HG02973 (cell line): Measurements from ENCODE around the gene KIF21B.

ENCODE experiments used
- ATAC-seq: cut with Tn5 transposase; IDR thresholded peaks from one replicate; pipeline ENCODE4 v1.9.1; 2021; ENCODE audit warnings: moderate library complexity; ENCODE audit not compliant: unreplicated experiment

Gene KIF21B

DNA sequence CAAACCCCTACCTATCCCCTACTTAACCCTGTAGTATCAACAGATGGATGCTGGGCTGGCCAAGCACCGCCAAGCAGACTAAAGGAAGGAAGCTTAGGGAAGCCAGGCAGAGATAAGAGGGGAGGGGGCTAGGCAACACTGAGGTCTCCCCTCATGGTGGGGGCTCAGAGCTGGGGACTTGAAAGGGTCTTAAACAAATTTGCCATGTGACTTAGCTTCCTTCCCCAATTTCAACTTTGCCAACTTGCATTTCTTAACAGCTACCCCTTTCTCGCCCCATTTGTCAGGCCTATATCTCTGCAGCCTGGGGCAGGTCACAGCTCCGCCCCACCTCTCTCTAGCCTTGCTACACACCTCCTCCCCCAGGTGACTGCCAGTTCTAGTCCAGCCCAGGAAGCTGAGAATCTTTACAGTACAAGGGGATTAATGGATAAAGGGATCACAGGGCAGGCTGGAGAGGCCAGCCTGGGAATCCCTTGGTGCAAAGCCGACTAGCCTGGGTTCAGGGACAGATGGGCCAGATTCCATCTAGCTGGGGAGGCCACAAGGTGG is 3.4 kb downstream of the KIF21B start:
- ATAC-seq = no peak

DNA sequence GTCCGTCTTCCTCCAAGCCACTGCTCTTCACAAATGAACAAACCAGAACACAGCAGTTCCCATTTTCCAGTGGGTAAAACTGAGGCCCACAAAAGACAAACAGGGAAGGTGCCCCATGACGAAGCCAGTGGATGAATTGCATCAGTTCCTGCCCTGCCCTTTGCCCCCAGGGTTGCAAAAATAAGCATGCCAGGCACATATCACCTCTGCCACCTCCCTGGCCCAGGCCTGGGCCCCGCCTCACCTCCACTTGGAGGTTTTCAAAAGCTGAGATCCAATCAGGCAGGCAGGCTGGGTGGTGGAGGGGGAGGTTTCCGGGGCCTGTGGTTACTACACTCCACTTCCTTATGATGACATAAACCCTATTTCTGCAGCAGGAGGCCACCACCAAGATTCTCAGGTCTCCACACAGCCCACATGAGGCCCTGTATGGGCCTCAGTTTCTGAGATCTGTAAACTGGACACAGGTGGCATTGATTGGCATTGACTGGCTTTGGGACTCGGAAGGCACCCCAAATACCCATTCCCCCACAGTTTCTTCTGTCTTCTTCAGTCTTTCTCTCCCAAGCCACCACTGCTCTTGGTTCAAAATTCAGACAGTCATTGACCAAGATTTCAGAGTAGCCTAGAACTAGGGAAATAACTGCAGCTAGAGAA is 4.1 kb downstream of the KIF21B start:
- ATAC-seq = peak; percentile 66

DNA sequence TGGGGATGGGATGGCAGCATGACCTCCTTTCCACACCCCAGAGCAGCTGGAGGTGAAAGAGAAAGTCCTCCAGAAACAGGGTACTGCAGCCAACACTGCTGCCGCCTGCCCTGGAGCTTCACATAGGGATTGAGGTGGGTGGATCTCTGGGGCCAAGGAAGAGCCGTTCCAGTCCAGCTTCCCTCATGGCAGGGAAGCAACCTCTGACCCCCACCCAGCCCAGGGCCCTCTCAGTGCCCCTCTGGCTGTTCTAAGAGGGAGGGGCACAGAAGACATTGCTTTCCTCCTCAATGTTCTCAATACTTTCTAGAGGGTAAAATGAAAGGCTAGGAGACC is 5.7 kb downstream of the KIF21B start:
- no peak for ATAC-seq

DNA sequence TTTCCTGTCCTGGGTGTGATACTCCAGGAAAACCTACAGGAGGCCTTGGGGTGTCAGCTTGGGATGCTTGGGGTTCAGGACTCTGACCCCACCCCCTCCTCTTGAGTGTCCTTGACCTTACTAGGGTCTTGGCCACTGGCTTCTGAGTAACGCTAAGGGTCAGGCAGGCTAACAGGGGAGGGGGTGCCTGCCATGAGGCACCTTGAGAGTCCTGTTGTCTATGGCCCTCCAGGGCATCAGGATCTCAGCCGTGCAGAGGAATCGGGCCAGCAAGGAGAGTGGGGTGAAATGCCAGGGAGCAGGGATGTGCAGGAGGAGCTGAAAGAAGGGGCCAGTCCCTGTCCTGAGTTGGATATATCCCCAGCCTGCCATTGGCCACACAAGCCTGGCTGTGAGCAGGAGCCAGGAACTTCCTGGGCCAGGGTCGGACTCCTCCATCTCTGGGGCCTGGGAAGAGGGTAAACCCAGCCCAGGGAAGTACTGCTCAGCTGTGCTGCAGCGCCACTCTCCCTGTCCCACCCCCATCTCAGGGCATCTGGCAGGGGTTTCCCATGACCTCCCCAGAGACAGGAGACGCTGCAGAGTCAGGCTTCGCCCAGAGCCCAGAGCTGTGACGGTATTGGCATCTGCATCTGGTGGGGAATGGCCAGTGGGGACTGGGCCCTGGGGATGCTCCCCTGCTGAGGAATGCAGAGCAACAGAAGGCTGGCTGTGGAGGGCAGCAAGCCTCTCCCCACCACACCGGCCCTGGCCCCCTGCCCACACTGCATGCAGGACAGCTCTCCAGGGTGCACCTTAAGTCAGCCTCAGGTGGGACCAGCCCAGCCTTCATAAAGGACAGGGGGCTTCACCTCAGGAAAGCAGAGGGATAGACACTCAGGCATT is 6.3 kb downstream of the KIF21B start:
- ATAC-seq = no peak

DNA sequence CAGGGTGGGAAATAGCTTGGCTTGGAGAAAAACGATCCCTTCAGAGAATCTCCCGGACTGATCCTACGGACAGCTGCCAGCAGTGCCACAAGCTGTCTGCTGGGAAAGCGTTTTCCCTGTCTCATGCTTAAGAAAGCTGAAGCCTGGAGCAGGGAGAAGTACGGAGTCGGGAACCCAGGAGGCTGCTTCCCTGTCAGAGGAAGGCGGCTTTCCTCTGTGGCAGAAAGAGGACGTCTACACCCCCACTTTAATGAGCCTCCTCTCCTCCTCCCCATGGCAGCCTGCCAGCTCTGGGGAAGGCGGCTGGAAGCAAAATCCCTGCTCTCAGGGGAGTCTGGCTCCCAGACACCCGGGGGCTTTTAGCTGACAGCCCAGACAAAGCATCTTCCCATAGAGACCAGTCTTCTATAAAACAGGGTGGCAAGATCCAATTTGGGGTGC is 7.3 kb downstream of the KIF21B start:
- no peak for ATAC-seq

DNA sequence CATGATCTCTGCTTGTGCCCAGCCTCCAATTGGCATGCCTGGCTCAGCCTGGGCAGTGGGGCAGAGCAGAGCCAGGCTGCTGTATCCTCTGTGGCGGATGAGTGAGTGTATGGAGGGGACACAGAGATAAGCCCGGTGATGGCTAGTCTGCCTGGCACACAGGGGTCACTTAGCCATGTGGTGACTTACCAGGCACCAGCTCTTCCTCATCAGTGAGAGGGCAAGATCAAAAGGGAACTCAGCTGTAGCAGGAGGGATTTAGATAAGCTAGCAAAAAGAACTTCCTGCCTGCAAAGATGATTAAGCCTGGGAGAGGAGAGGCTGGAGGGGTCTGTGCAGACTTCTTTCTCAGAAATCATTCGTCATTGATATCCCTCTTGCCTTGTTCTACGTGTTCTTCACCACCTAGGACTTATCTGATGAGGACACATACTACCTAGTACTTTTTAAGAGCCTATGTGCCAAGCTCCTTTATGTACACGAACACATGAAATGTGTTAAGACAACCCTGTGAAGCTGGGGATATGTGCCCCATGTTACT is 7.9 kb downstream of the KIF21B start:
- no peak for ATAC-seq

DNA sequence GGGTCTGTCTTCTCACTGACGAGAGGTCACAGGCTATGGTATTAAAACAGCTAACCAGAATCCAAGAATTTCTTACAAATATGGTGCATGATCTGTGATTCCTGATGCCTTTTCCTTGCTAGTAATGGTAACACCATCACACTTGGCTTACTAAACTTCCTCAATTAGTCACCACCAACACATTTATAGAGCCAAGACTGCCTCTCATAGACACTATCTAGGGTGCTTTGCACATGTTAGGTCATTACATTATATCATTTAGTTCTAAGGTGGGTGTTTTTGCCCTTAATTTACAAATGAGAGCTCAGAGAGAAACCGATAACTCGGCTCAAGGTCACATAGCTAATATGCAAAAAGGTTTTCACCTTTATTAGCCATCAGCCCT is 8.7 kb downstream of the KIF21B start:
- no peak for ATAC-seq

DNA sequence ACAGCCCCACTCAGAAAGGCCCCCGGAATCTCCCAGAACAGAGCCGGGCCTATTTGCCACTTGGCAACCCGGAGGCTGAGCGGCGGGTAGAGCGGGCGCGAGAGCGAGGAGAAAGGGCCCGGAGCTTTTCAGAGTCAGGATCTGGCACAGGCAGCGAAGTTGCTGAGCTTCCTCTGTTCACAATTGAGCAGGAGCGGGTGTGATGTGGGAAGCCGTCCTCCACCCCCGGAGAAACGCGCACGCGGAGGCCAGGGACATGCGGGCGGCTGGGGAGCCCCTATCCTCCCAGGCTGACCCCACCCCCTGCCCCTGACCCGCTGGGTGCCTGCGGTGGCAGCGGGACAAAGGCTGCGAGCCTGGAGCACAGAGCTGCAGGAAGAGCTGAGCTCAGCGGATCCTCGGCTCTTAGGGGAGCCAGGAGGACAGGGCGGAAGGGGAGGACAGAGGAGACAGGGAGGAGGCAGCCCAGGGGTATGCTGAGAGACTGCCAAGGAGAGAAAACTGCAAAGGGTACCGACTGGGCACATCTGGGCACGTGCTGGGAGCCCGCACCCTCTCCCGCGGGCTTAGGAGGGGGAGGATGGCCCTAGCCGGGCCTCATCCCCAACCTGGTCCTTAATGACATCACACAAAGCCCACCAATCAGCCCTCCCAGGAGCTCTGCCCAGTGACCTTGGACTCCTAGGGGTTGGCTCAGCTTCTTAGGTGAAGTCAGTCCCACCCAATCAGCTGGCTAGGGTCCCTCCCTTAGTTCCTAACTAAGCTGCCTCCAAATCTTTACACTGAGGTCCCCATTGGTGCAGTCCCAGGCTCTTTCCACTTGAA is 9.3 kb downstream of the KIF21B start:
- no peak for ATAC-seq

DNA sequence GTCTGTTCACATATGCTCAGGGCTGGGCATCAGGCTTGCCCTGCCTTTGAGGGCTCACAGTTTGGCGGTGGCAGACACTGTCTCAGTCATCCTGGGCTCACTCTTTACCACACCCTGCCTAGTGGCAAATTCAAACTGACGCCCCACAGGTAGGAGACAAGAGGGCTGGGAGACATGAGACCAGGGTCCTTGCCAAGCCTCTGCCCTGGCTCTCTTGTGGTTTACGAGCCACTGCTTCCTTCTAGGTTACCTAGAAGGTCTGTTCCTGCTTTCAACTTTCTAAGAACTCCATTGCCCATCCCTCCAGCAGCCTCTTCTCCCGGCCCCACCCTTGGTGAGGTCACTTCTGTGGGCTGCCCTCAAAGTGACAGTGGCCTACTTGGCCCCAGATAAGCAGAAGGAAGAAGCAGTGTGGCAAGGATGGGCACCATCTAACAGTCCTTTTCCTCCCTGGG is 10.5 kb downstream of the KIF21B start:
- no peak for ATAC-seq

DNA sequence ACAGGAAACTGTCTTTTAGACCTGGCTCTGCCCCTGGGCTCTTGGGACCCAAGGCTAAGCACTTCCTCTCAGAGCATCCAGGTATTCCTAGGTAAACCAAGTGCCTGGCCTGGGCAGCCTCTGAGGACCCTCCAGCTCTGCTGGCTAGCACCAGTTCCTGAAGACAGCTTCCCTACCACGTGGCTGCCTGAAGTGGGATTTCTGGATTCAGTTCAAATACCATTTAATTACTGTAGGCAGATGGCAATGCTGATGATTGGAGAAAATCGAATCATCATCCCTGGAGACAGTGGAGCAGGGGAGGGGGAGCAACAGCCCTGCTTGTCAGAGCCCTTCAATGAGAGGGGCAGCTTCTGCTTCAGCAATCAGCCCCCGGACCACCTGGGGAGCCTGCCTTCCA is 11.9 kb downstream of the KIF21B start:
- no peak for ATAC-seq

DNA sequence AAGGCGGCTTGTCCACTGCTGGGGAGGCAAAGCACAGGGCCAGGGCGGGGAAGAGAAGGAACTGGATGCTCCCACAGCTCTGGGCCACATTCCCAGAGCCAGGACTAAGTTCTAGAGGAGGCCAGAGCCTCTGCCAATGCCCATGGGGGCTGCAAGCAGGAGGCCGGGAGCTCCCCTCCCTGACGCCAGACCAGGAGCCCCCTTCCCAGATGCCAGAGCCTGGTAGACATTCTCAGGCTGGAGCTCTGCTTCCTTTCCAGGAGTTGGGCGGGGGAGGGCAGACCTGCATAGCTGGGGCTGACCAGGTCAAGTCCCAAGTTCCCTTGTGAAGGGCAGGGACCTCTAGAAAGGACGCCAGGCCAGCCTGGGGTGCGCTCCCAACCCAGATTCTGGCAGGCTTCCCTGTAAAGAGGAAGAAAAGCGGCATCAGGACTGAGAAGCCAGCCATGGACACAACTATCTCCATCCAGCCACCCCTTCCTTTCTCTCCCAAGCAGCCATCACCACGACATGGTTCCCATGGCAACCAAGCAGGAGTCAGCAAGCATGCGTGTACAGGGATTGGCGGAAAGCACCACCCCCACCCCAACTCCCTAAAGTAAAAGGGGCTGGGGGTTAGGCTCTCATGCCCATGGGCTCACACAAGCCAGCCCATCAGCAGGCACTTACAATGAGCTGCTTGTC is 13.4 kb downstream of the KIF21B start:
- no peak for ATAC-seq

DNA sequence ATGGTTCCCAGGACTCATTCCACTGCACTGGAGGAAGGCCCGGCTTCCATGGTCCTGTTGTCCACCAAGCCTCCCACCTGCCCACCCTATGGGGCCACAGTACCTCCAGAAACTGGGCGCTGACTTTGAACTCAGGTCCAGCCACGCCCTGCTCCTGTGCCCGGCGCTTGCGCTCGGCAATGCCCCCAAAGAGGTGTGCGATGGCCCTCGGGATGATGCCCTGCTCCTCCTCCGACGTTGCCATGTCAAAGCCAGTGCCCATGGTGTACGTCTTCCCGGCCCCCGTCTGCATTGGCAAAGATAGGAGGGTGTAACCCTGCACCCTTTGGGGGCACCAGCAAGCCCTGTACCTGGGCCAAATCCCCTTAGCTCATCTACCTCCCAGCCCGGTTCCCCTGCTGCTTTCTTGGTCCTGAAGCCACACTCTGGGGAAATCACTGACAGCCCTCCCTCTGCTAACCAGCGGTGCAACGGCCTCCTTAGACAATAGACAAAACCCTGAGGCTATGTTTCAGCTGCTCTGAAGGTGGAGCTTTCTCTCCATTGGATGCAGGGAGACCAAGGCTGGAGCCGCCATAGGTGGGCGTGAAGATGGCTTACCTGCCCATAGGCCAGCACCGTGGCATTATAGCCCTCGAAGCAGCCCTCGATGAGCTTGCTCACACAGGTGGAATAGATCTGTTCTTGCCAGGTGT is 14.7 kb downstream of the KIF21B start:
- no peak for ATAC-seq

DNA sequence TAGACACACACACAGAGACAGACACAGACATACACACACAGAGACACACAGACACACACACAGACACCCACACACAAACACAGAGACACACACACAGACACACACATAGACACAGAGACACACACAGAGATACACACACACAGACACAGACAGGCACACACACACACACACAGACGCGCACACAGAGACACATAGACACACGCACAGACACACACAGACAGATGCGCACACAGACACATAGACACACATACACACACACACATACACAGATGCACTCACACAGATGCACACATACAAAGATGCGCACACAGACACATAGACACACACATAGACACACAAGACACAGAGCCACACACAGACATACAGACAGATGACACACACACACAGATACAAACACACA is 16.0 kb downstream of the KIF21B start:
- no peak for ATAC-seq

DNA sequence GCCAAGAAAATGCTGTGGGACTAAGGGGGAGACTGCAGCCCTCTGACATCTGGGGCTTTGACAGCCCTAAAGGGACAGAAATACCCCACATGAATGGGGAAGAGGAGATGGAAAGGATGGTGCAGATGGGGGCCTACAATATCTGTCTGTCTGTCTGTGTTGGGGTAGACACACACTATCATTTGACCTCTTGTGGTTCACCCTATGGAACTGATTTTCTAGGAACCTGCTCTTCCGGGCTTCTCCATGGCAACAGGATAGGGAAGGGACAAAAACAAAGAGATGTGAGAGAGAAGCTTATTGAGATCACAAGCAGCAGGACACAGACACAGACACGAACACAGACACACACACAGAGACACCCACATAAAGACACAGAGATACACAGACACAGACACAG is 17.1 kb downstream of the KIF21B start:
- no peak for ATAC-seq

DNA sequence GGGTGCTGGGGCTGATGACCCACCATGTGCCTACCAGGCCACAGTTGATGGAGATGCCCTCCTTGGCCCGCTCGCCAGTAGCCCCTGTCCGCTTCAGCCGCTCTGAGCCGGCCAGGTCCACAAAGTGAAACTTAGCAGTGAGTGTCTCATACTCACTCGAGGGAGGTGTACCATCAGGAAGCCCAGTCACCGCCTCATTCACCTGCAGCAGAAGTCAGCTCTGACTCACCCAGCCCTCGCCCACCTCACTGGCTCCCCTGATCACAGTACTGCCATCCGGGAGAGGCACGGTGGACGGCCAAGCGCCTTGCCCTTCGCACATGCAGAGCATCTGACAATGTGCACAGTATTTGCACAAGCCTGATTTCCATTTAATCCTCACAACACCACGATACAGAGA is 18.8 kb downstream of the KIF21B start:
- ATAC-seq = no peak

DNA sequence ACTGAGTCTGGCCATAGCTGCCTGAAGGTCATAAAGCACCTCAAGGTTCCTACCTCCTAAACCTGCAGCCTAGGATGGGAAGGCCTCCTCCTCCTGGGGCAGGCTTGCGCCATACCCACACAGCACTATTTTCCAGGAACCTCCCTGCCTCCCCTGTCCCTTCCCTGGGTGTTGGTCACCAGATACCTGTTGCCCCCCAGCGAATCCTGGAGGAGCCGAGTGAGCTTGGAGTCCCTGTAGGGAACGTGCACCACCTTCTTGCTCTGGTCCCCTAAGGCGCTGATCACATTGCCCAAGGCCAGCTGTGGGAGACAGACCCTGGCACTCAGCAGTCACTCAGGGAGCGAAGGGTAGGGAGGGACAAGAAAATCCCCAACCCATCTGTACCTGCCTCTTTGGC is 19.4 kb downstream of the KIF21B start:
- no peak for ATAC-seq

DNA sequence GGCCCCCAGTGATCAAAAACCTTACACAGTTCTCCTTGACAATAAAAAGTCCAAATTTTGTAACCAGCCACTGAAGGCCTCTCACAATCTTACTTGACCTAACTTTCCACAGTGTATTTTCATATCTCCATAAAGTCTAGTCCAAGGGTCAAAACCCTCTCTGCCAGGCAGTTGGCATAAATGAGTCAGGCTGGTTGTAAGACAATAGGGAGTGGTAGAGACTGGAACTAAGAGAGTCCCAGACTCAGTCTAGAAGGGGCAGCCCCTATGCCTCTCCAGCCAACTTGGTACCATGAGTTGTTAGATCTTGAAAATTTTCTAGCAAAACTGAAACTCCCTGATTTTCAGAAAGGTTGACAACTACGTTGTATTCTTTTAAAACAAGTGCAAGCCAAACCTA is 21.0 kb downstream of the KIF21B start:
- no peak for ATAC-seq

DNA sequence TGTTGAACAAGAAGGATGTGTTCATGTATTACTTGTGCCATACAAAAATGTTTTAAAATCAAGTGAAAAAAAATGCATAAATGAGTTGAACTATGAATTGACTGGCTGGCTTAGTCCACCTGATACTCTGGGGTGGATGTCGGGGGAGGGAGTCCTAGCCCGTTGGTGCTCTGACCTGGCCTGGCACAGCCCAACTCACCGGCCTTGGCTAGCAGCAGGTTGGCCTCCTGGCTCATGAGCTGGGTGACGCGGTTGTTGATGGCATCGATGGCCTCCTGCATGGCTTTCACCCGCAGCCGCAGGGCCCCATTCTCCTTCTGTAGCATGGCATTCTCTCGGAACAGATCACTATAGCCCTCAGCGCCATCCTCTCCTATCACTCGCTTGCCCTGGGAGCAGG is 21.6 kb downstream of the KIF21B start:
- ATAC-seq = no peak

DNA sequence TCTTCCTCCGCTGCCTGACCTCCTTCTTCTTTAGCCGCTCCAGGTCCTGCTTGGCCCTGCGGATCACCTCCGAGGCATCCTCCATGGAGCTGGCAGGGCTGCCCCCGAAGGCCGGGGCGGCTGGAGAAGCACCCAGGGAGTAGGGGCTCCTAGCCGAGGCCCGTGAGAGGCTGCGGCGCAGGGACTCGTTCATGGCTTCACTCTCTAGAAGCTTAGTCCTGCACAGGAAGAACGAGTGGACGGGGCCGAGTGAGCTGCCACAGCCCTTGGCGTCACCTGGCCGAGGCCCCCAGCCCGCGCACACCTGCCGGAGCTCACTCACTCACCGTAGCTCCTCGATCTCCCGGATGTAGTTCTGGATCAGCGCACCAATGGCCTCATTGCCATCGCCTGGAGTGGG is 23.1 kb downstream of the KIF21B start:
- no peak for ATAC-seq

DNA sequence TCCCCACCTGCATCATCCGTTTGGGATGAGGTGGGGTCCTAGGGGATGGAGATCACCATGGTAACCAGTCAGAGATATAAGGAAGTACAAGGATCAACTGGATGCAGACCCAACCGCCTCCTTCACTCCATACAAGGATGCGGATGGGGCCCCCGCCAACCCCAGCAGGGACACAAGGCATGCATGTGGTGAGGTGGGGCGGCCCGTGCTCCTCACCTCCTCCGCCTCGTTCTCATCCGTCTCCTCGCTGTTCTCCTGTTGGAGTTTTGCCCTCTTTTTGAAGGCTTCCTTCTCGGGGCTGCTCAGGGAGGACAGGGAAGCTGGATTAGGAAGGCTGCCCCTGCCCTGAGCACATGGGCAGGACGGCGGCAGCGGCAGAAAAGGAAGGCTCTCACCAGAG is 23.8 kb downstream of the KIF21B start:
- ATAC-seq = no peak
